ENCODE data around the gene PLEKHG4B. TPM values are rescaled to one million over a fixed set of nuclear protein-coding genes. Genes with fewer than 3 reads are reported as not detected.

The PLEKHG4B gene
- polyA plus RNA-seq, 1 donor from 2014 or later: not detected

DNA sequence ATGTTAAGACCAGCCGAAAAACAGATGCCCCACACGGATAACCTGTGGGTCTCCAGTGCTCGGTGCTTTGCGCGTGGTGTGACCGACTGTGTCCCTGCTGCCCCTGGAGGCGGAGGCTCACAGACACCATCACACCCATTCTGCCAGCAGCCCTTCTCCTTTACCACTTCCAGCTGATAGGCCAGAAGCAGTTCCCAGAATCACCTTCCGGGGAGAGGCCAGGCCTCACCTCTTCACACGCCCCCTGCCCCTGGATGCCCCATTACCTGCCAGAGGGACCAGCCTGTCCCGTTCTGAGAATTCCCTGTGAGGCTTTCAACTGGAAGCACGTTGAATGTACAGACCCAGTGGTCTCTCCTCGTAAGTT, 77.7 kb downstream of the PLEKHG4B start:
- H3K9me3 Mint-ChIP-seq: no peaks in the 10 kb centered on the region
- no peaks in the 10 kb centered on the region for H3K36me3 Mint-ChIP-seq
- peaks cover 0 to 2% (median 0%) of the 10 kb centered on the region in 3 donors for H3K4me1 Mint-ChIP-seq
- H3K4me3 Mint-ChIP-seq: no peak overlapping the region
- no peak overlapping the region for H3K27ac Mint-ChIP-seq
- H3K27me3 Mint-ChIP-seq: peaks cover 8% of the 10 kb centered on the region

DNA sequence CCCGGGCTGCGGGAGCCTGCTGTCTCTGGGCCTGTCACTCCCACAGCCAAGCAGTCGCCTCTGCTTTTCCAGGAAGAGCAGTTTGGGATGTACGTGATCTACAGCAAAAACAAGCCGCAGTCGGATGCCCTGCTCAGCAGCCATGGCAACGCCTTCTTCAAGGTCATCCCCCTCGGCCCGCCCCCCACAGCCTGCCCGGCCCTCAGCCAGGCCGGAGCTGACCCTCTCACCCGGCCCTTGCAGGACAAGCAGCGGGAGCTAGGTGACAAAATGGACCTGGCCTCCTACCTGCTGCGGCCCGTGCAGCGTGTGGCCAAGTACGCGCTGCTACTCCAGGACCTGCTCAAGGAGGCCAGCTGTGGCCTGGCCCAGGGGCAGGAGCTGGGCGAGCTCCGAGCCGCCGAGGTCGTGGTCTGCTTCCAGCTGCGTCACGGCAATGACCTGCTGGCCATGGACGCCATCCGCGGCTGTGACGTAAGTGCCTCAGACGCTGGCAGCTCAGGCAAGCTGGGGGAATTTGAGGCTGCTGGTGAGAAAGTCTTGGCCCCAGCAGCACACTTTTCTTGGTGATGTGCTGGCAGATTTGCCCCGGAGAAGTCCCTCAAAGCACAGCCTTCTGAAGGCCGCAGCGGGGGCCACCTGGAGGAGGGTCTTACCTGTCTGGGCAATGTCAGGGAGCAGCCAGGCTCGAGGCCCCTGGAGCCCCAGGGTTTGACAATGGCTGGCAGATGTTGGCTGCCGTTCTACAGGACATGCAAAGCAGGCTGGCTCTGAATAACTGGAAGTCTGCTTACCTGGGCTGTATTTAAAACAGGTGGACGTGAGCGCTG, 79.2 kb downstream of the PLEKHG4B start:
- Mint-ChIP-seq H3K27ac (no peak overlapping the region), H3K4me1 (peaks cover 0 to 2% (median 0%) of the 10 kb centered on the region in 3 donors), H3K27me3 (peaks cover 10% of the 10 kb centered on the region), H3K4me3 (peak overlapping the region in 1 of 4 donors; percentile 39), H3K36me3 (no peaks in the 10 kb centered on the region), H3K9me3 (no peaks in the 10 kb centered on the region)

DNA sequence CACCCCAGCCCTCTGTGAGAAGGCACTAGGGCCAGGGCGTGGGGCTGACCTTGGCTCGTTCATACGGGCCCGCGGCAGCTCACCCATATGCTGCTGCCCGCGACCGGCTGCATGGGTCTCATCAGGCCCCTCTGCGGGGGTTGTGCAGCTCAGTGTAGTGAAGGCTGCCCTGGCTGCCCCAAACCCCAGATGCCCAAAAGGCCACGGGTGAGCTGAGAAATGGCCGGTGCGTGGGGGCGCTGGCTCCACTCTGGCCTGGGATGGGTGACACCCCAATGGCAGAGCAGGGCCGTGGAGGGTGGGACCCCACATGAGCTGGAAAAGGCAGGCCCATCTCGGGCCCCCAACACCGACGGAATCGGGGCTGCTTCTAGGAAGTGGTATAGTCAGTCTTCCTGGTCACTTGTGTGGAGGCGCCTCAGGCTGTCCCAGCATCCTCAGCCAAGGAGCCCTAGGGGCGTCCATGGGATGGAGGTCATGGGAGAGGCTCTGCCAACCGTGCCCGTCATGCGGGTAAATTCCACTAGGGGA, 79.9 kb downstream of the PLEKHG4B start:
- no peaks in the 10 kb centered on the region for H3K36me3 Mint-ChIP-seq
- H3K27me3 Mint-ChIP-seq: peaks cover 10% of the 10 kb centered on the region
- H3K9me3 Mint-ChIP-seq: no peaks in the 10 kb centered on the region

DNA sequence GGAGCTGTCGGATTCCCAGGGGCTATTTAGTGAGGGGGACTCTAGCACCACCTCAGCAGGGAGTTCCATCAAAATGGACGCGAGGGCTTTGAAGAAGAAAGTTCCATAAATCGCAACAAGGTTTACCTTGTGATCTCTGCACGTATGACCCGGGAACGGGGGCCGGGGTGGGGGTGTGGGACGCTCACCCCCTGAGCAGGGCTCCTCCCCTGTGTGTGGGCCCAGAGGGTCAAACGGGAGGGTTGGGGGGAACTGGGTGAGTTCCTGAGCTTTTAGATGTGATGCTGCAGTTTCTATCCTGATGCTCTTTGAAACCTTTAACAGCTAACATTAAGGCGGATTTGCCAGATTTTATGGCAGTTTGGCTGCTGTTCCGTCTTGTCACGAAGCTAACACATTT, 80.5 kb downstream of the PLEKHG4B start:
- Mint-ChIP-seq H3K27ac (no peak overlapping the region), H3K4me1 (peaks cover 0 to 2% (median 0%) of the 10 kb centered on the region in 3 donors)

More for the DNA sequence above, 79.9 kb downstream of the PLEKHG4B start:
- H3K4me1 Mint-ChIP-seq: peaks cover 0 to 2% (median 0%) of the 10 kb centered on the region in 3 donors
- no peak overlapping the region for H3K4me3 Mint-ChIP-seq
- H3K27ac Mint-ChIP-seq: no peak overlapping the region

DNA sequence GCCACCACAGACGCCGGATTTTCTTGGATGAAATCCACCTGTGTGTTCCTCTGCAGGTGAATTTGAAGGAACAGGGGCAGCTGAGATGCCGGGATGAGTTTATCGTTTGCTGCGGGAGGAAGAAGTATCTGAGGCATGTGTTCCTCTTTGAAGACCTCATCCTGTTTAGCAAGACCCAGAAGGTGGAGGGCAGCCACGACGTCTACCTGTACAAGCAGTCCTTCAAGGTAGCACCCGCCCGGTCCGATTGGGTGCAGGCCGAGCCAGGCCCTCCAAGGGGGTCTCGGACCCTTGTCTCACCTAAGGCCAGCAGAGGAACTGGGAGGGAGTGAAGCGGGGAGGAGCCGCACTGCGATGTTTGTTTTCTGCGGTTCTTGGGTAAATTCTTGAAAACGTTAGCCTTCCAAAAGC, 80.9 kb downstream of the PLEKHG4B start:
- H3K9me3 Mint-ChIP-seq: no peaks in the 10 kb centered on the region
- H3K4me1 Mint-ChIP-seq: peaks cover 0 to 2% (median 0%) of the 10 kb centered on the region in 3 donors
- H3K4me3 Mint-ChIP-seq: no peak overlapping the region
- H3K27ac Mint-ChIP-seq: no peak overlapping the region
- H3K27me3 Mint-ChIP-seq: peaks cover 10% of the 10 kb centered on the region
- no peaks in the 10 kb centered on the region for H3K36me3 Mint-ChIP-seq

More for the DNA sequence above, 80.5 kb downstream of the PLEKHG4B start:
- no peak overlapping the region for H3K4me3 Mint-ChIP-seq
- no peaks in the 10 kb centered on the region for H3K36me3 Mint-ChIP-seq
- H3K9me3 Mint-ChIP-seq: no peaks in the 10 kb centered on the region
- peaks cover 10% of the 10 kb centered on the region for H3K27me3 Mint-ChIP-seq

GRCh38 chr5:173392-174290, 81.7 kb downstream of the PLEKHG4B start:
- Mint-ChIP-seq H3K27me3 (peaks cover 11% of the 10 kb centered on the region), H3K36me3 (no peaks in the 10 kb centered on the region), H3K9me3 (no peaks in the 10 kb centered on the region), H3K27ac (no peak overlapping the region), H3K4me1 (peaks cover 0 to 2% (median 0%) of the 10 kb centered on the region in 3 donors), H3K4me3 (no peak overlapping the region)

DNA sequence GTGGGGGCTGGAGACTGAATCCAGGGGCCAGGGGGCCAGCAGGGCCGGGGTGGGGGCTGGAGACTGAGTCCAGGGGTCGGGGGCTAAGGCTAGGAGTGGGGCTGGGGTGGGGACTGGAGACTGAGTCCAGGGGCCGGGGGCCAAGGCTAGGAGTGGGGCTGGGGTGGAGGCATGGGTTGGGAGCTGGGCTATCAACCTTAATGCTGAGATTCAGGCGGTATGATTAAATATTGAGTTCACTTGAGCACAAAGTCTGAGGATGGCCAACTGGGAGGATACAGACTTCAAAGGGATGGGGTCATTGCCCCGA, 82.3 kb downstream of the PLEKHG4B start:
- Mint-ChIP-seq H3K27me3 (peaks cover 11% of the 10 kb centered on the region), H3K4me1 (peaks cover 0 to 2% (median 0%) of the 10 kb centered on the region in 3 donors), H3K36me3 (no peaks in the 10 kb centered on the region)

GRCh38 chr5:174876-175465, 83.0 kb downstream of the PLEKHG4B start:
- H3K27ac Mint-ChIP-seq: no peak overlapping the region
- H3K27me3 Mint-ChIP-seq: peaks cover 11% of the 10 kb centered on the region
- no peaks in the 10 kb centered on the region for H3K36me3 Mint-ChIP-seq
- peaks cover 0 to 2% (median 0%) of the 10 kb centered on the region in 3 donors for H3K4me1 Mint-ChIP-seq
- no peaks in the 10 kb centered on the region for H3K9me3 Mint-ChIP-seq
- no peak overlapping the region for H3K4me3 Mint-ChIP-seq

More for the DNA sequence above, 82.3 kb downstream of the PLEKHG4B start:
- H3K9me3 Mint-ChIP-seq: no peaks in the 10 kb centered on the region
- peak overlapping the region in 1 of 3 donors; percentile 67 for H3K27ac Mint-ChIP-seq
- no peak overlapping the region for H3K4me3 Mint-ChIP-seq

DNA sequence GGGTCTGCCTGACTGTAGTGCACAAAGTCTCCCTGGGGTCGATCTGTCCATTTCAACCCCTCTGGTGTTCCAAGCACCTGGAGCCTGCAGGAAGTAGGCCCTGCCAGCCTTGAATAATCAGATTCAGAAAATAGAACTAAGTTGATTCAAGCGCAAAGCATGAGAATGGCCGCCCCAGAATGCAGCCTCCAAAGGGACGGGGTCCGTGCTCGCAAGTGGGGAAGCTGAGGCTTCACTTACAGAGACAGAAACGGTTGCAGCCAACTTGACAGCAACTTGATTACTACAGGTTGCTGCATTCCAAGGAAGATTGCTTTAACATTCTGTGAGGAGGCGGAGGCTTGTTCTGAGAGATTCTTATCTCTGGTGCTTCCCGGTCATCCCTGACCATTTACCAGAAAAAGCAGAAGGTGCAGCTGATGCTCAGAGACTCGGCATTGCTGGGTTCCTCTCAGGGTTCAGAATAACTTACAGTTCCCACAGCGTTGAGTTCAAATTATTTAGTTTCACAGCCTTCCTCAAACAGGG, 84.4 kb downstream of the PLEKHG4B start:
- Mint-ChIP-seq H3K4me3 (no peak overlapping the region), H3K27me3 (peaks cover 17% of the 10 kb centered on the region), H3K9me3 (no peaks in the 10 kb centered on the region), H3K36me3 (no peaks in the 10 kb centered on the region), H3K27ac (no peak overlapping the region), H3K4me1 (peaks cover 0 to 2% (median 0%) of the 10 kb centered on the region in 3 donors)

DNA sequence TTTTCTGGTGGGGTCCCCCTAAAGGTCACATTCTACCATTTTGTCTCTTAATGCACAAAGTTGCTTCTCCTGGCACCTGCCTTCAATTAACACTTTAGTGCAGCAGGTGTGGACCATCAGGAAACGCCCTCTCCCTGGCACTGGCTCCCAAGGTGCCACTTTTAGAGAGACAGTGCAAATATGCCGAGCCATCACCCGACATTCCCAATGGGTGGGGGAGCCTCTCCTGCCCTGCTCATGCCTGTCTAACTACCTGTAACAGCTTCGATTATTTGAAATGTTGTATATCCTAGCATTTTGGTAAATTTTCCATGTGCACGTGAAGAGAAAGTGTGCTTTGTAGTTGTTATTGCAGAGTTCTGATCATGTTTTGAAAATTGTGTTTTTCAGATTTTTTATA, 86.1 kb downstream of the PLEKHG4B start:
- Mint-ChIP-seq H3K4me1 (peaks cover 0 to 2% (median 0%) of the 10 kb centered on the region in 3 donors), H3K27ac (no peak overlapping the region), H3K9me3 (no peaks in the 10 kb centered on the region), H3K36me3 (no peaks in the 10 kb centered on the region), H3K4me3 (no peak overlapping the region), H3K27me3 (peaks cover 13% of the 10 kb centered on the region)

- Mint-ChIP-seq H3K4me3 (no peak overlapping the region), H3K4me1 (no peaks in the 10 kb centered on the region), H3K27ac (no peak overlapping the region), H3K9me3 (no peaks in the 10 kb centered on the region), H3K36me3 (no peaks in the 10 kb centered on the region), H3K27me3 (peaks cover 9% of the 10 kb centered on the region)
Measured at GRCh38 chr5:179401-179800, 87.4 kb downstream of the PLEKHG4B start.

GRCh38 chr5:180286-180918, 88.4 kb downstream of the PLEKHG4B start:
- Mint-ChIP-seq H3K9me3 (no peaks in the 10 kb centered on the region), H3K4me3 (no peak overlapping the region), H3K4me1 (no peaks in the 10 kb centered on the region), H3K27ac (no peak overlapping the region), H3K36me3 (no peaks in the 10 kb centered on the region), H3K27me3 (peaks cover 7% of the 10 kb centered on the region)

DNA sequence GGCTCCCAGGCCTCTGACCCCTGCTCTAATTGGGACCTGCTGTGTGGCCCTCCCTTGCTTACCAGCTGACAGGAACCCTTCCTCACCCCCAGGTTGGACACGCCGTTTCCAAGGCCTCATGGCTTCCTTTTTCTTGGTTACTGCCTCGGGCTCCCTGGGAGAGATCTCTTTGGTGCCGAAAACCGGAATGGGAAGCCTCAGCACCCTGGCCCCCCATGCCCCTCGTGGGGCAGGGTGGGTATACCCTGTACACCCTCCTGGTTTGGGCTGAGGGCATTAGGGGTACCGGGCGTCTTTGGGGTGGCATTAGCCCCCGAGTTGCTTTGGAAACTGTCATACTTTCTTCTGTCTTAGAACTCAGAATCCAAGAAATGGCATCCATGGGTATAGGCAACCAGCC, 89.2 kb downstream of the PLEKHG4B start:
- Mint-ChIP-seq H3K27ac (no peak overlapping the region), H3K9me3 (no peaks in the 10 kb centered on the region), H3K36me3 (no peaks in the 10 kb centered on the region), H3K4me3 (peak overlapping the region in 1 of 4 donors; percentile 38), H3K4me1 (no peaks in the 10 kb centered on the region), H3K27me3 (peaks cover 7% of the 10 kb centered on the region)

GRCh38 chr5:181566-181965, 89.6 kb downstream of the PLEKHG4B start:
- H3K27me3 Mint-ChIP-seq: peaks cover 7% of the 10 kb centered on the region
- H3K4me1 Mint-ChIP-seq: no peaks in the 10 kb centered on the region
- H3K4me3 Mint-ChIP-seq: no peak overlapping the region
- no peaks in the 10 kb centered on the region for H3K9me3 Mint-ChIP-seq
- H3K36me3 Mint-ChIP-seq: no peaks in the 10 kb centered on the region
- H3K27ac Mint-ChIP-seq: no peak overlapping the region

Data from IgD-negative memory B cell (primary cell).